HL-60/S4 treated with phorbol 12-myristate 13-acetate at 8.2 ng/mL for 4 days and 3 days (cell line): ENCODE measurements around the gene OSBPL8.

Source experiments
- in situ Hi-C: fragments of 300-500 bp; cut with MboI; formaldehyde crosslinking; loops from 2 replicates; pipeline ENCODE4 v1.15.0; 2022; ENCODE audit warnings: low sequenced_read_pairs

The OSBPL8 gene

DNA sequence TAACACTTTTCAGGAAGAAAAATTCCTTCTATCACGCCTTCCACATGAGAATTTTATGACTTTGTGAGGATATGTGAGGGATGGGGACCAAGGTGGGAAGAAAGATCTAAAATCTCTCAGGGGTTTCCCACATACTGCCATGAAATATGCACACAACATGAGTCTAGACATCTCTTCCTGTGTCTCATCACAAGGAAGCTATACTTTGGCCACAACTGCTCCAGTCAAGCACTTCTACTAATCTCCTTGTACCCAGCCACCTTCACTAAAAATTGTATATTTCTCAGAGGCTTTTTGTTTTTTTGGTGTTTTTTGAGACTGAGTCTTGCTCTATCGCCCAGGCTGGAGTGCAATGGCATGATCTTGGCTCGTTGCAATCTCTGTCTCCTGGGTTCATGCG lies 3.2 kb downstream of the OSBPL8 start:
- in situ Hi-C loops: loop anchor here (25.0 kb wide), 1 partner anchor 469 kb away; the partner anchor contains the start of gene NAP1L1

- in situ Hi-C loops: loop anchor here (25.0 kb wide), 1 partner anchor 468 kb away; the partner anchor contains the start of gene NAP1L1
These were observed 3.8 kb downstream of the OSBPL8 start for GRCh38 chr12:76555797-76556196.

GRCh38 chr12:76555231-76555767 lies 4.3 kb downstream of the OSBPL8 start:
- in situ Hi-C loops: loop anchor here (25.0 kb wide), 1 partner anchor 468 kb away; the partner anchor contains the start of gene NAP1L1

DNA sequence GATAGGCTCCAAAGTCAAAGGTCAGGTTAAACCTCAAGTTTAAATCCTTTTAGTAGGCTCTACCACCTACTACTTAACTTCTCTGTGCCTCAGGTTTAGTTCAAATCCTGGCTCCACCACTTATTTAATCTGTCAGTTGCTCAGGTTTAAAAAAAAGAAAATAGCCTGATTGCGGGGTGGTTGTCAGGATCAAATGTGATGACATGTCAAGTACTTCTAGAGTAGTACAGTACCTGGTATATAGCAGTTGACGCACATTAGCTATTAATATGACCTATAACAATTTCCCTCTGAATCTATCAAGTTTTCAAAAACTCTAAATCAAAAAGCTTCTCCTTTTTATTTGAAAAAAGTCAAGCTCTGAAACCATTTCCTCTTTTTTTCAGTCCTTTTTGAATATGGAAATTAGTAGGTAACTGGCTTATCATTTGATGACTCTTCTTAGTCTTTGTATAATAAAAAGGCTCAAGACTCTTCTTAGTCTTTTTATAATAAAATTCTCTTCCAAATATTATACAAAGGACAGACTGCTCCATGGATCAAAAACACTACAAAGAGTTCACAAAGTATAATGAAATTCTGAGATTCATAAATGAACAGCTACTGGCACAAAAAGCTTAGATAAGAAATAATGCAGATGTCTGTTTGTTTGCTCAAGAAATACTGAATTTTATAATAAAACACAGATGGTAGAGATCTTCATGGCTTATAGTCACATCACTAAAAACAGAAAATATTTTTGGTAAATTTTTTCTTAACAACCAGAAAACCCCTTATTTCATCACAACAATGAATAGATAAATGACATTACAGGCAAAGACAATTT lies 5.0 kb downstream of the OSBPL8 start:
- in situ Hi-C loops: loop anchor here (25.0 kb wide), 1 partner anchor 467 kb away; the partner anchor contains the start of gene NAP1L1

- in situ Hi-C loops: loop anchor here (25.0 kb wide), 1 partner anchor 465 kb away; the partner anchor contains the start of gene NAP1L1
These were observed 7.1 kb downstream of the OSBPL8 start for GRCh38 chr12:76552343-76552938.

DNA sequence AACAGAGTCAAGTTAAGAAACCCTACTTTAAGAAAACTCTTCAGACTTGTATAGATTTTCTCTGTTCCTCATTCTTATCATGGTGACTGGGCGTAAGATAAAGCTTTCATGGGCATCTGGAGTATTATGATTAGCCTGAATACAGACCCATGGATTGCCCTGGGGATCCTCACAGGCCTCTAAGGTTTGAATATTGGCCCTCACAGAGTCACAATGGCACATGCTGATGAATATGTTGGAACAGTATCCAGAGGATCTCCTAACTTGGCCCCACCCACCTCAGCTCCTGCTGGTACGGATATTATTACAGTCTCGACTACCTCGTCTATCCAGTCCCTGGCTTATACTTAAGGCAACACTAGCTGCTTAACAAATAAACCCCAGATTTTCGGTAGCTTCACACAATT lies 8.1 kb downstream of the OSBPL8 start:
- in situ Hi-C loops: loop anchor here (25.0 kb wide), 1 partner anchor 464 kb away; the partner anchor contains the start of gene NAP1L1

GRCh38 chr12:76549131-76549530 lies 10.4 kb downstream of the OSBPL8 start:
- in situ Hi-C loops: no loop called here

GRCh38 chr12:76548222-76548837 lies 11.2 kb downstream of the OSBPL8 start:
- in situ Hi-C loops: no loop called here

DNA sequence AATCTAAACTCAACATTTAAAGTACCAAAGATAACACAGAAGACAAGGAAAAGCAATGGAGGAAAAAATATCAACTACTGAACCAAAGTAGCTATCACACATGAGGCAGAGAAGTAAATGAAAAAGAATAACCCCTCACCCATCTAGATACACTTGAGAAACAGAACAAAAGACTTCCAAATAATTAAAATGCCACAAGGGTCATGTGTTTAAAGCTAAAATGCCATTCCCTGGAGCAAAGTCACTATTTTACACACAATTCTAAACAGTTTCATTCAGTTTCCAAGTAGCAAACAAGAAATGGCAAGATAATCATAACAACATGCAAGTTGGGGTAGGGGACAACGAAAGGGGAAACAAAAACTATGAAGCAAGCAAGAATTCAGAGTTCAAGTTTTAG lies 12.0 kb downstream of the OSBPL8 start:
- in situ Hi-C loops: no loop called here

- in situ Hi-C loops: no loop called here
These were observed 12.7 kb downstream of the OSBPL8 start for GRCh38 chr12:76546889-76547288.

- in situ Hi-C loops: no loop called here
These were observed 14.1 kb downstream of the OSBPL8 start for GRCh38 chr12:76545486-76545885.

DNA sequence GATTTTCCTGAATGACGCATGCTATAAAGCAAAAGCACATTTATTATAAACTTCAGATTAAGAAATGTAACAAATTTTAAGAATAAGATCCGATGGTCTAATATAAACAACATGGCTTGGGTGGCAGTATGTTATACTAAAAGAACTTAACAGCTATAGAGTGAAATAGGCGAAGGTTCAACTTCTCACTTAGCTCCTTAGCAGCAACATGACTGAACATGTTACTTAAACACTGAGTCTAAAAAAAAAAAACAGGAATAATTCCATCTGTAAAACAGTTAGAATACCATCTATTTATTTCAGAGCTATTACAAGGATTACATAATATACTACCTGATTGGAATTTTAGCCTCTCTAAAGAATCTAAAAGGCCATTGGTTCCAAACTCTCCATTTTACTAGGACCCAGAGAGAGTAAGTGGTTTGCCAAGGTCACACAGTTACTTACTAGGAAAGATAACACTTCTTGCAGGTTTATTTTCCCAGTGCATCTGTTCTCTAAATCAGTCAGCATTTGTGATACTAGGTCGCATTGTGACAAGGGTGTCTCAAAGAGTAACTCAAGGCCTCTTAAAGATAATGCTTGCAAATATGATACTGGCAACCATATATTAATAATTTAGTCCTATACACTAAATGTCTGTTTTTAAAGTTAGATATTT lies 14.8 kb downstream of the OSBPL8 start:
- in situ Hi-C loops: no loop called here

DNA sequence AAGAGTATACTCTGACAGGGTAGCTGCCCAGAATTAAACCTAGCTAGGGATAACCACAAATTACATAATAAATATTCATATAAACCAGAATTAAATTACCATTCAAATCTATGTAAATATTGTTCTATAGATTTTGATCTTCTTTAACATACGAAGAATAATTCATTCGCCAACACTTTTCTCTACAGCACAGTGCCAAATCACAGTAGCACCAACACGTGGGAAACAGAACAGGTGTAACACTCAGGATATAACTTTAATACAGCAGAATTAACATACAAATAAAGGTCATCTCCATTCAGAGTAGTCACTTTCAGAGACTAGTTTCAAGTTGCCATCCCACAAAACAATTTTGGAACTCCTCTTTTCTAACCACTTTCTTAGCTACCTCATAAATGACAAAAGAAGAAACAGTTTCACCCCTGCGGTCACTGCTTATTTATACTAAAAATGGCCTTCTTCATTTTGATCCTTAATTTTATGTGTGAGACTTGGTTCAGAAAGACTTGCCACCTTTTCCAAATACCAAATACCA lies 15.7 kb downstream of the OSBPL8 start:
- in situ Hi-C loops: no loop called here

- in situ Hi-C loops: no loop called here
These were observed 16.7 kb downstream of the OSBPL8 start for GRCh38 chr12:76542908-76543307.

- in situ Hi-C loops: no loop called here
These were observed 19.8 kb downstream of the OSBPL8 start for GRCh38 chr12:76539727-76540126.

DNA sequence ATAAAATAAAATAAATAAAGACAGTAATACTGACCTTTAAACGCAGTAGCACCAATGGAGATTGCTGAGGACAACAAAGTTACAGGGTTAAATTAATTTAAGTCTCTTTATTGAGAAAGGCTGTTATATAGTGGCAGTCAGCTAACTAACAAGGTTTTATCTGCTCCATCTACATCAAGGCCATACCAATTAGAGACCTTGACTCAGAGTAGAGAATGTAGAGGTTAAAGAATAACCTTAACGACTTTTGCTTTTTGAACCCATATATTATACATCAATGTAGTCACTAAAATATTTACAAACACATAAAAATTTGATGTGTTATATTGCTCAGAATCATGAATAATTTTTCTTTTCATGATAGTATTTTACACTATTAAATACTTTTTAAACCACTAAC lies 21.6 kb downstream of the OSBPL8 start:
- in situ Hi-C loops: no loop called here

GRCh38 chr12:76536546-76536945 lies 23.0 kb downstream of the OSBPL8 start:
- in situ Hi-C loops: no loop called here

DNA sequence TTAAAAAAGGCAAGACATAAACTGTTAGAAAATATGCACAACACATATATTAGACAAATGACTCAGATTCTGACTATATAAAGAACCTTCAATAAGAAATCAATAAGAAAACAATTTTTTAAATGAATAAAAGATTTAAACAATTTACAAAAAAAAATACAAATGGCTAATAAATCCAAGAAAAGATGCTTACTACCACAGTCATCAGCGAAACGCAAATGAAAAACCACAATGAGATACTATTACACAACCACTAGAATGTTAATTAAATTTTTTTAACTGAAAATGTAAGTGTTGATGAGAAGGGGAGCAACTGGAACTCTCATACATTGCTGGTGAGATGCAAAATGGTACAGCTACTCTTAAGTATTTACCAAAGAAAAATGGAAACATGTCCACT lies 24.4 kb downstream of the OSBPL8 start:
- in situ Hi-C loops: no loop called here

GRCh38 chr12:76533331-76533730 lies 26.2 kb downstream of the OSBPL8 start:
- in situ Hi-C loops: no loop called here

GRCh38 chr12:76532520-76532919 lies 27.1 kb downstream of the OSBPL8 start:
- in situ Hi-C loops: no loop called here
